HEK293 (cell line): Measurements from ENCODE around the gene HMGN3.

Source experiments
- CTCF ChIA-PET: fragments of 350-600 bp; formaldehyde crosslinking; extraction: SDS; loops from one replicate; lab custom pipeline; 2021; ENCODE audit warnings: antibody characterized with exemption; lab: Yijun Ruan, JAX
- POLR2A ChIA-PET: fragments of 300-600 bp; formaldehyde crosslinking; extraction: SDS; loops from one replicate; lab custom pipeline; 2020; ENCODE audit warnings: antibody characterized with exemption, inconsistent platforms; lab: Yijun Ruan, JAX
- H3K27ac ChIP-seq: fragments of 200-500 bp; sonication (Bioruptor generic); 2 replicates; pipeline ENCODE4 v1.5.1; 2014; ENCODE audit warnings: low read depth, low read length, control low read depth, inconsistent platforms; ENCODE audit errors: extremely low read depth
- H3K36me3 ChIP-seq, 2 experiments: fragments of 200-500 bp in 1 of 2; sonication (Bioruptor generic) in 1 of 2; 1 replicate in 1 of 2; 2 replicates in 1 of 2; pipeline ENCODE4 v1.5.1; 2014 to 2017; ENCODE audit warnings: inconsistent platforms in 2 of 2, low read length in 2 of 2; ENCODE audit not compliant: control insufficient read depth in 2 of 2, insufficient read depth in 1 of 2
- H3K4me1 ChIP-seq: fragments of 200-500 bp; sonication (Bioruptor generic); 2 replicates; pipeline ENCODE4 v1.5.1; 2014; ENCODE audit warnings: mild to moderate bottlenecking, low read length, inconsistent platforms; ENCODE audit not compliant: control insufficient read depth, insufficient read depth
- H3K4me3 ChIP-seq: 2 replicates; pipeline ENCODE4 v1.5.1; 2011; ENCODE audit warnings: low read depth, mild to moderate bottlenecking, control low read depth, low read length, moderate library complexity
- H3K9me3 ChIP-seq: fragments of 200-500 bp; sonication (Bioruptor generic); 2 replicates; pipeline ENCODE4 v1.5.1; 2014; ENCODE audit warnings: low read depth, low read length, inconsistent platforms; ENCODE audit not compliant: control insufficient read depth, insufficient read depth
- BCL11A ChIP-seq: fragments of 450-650 bp; formaldehyde crosslinking; IDR thresholded peaks from 2 replicates; pipeline ENCODE4 v1.5.1; 2016; ENCODE audit warnings: low read depth, missing biosample characterization, missing genetic modification characterization
- BCL11B ChIP-seq: fragments of 450-650 bp; formaldehyde crosslinking; IDR thresholded peaks from 2 replicates; pipeline ENCODE4 v1.5.1; 2016; ENCODE audit warnings: low read depth, missing biosample characterization, missing genetic modification characterization
- ELK4 ChIP-seq: IDR thresholded peaks from 2 replicates; pipeline ENCODE4 v1.6.1; 2011; ENCODE audit warnings: mild to moderate bottlenecking, low read depth, low read length, borderline replicate concordance
- FEZF1 ChIP-seq: fragments of 450-650 bp; formaldehyde crosslinking; IDR thresholded peaks from 2 replicates; pipeline ENCODE4 v1.5.1; 2016; ENCODE audit warnings: missing biosample characterization, missing genetic modification characterization
- GFI1B ChIP-seq: fragments of 450-650 bp; formaldehyde crosslinking; IDR thresholded peaks from 2 replicates; pipeline ENCODE4 v1.5.1; 2016; ENCODE audit warnings: missing biosample characterization, missing genetic modification characterization
- HOXA7 ChIP-seq: sonication (generic); formaldehyde crosslinking; IDR thresholded peaks from 2 replicates; pipeline ENCODE4 v1.8.1; 2022; ENCODE audit warnings: missing genetic modification reagents, borderline replicate concordance
- HOXC10 ChIP-seq: sonication (generic); formaldehyde crosslinking; IDR thresholded peaks from 2 replicates; pipeline ENCODE4 v1.8.1; 2023; ENCODE audit warnings: mild to moderate bottlenecking, missing genetic modification reagents
- KLF16 ChIP-seq: fragments of 450-650 bp; formaldehyde crosslinking; IDR thresholded peaks from 2 replicates; pipeline ENCODE4 v1.5.1; 2017; ENCODE audit warnings: missing biosample characterization, missing genetic modification characterization
- MEIS1 ChIP-seq: sonication (generic); formaldehyde crosslinking; IDR thresholded peaks from 2 replicates; pipeline ENCODE4 v1.8.1; 2022; ENCODE audit warnings: missing genetic modification reagents, mild to moderate bottlenecking, borderline replicate concordance
- ZBTB44 ChIP-seq: fragments of 450-650 bp; IDR thresholded peaks from 2 replicates; pipeline ENCODE4 v1.5.1; 2018; ENCODE audit warnings: missing biosample characterization, mild to moderate bottlenecking, missing genetic modification characterization
- ZBTB7A ChIP-seq: fragments of 450-650 bp; formaldehyde crosslinking; IDR thresholded peaks from 2 replicates; pipeline ENCODE4 v1.5.1; 2016; ENCODE audit warnings: low read depth, missing biosample characterization, missing genetic modification characterization
- ZFP3 ChIP-seq: fragments of 450-650 bp; formaldehyde crosslinking; IDR thresholded peaks from 2 replicates; pipeline ENCODE4 v1.5.1; 2016; ENCODE audit warnings: low read depth, missing biosample characterization, missing genetic modification characterization
- ZNF133 ChIP-seq: fragments of 450-650 bp; formaldehyde crosslinking; IDR thresholded peaks from 2 replicates; pipeline ENCODE4 v1.5.1; 2016; ENCODE audit warnings: missing biosample characterization, missing genetic modification characterization
- ZNF184 ChIP-seq: fragments of 450-650 bp; IDR thresholded peaks from 2 replicates; pipeline ENCODE4 v1.5.1; 2018; ENCODE audit warnings: missing biosample characterization, mild to moderate bottlenecking, missing genetic modification characterization
- ZNF19 ChIP-seq: fragments of 450-650 bp; formaldehyde crosslinking; IDR thresholded peaks from 2 replicates; pipeline ENCODE4; 2016; ENCODE audit warnings: missing biosample characterization, missing genetic modification characterization, low read depth
- ZNF214 ChIP-seq: fragments of 450-650 bp; formaldehyde crosslinking; IDR thresholded peaks from 2 replicates; pipeline ENCODE4 v1.5.1; 2017; ENCODE audit warnings: missing biosample characterization, mild to moderate bottlenecking, missing genetic modification characterization, borderline replicate concordance
- ZNF239 ChIP-seq: fragments of 450-650 bp; formaldehyde crosslinking; IDR thresholded peaks from 2 replicates; pipeline ENCODE4 v1.5.1; 2016; ENCODE audit warnings: missing biosample characterization, missing genetic modification characterization
- ZNF248 ChIP-seq: fragments of 450-650 bp; formaldehyde crosslinking; IDR thresholded peaks from 2 replicates; pipeline ENCODE4 v1.5.1; 2017; ENCODE audit warnings: missing biosample characterization, missing genetic modification characterization
- ZNF341 ChIP-seq: fragments of 450-650 bp; formaldehyde crosslinking; IDR thresholded peaks from 2 replicates; pipeline ENCODE4; 2016; ENCODE audit warnings: low read depth, missing biosample characterization, missing genetic modification characterization
- ZNF37A ChIP-seq: fragments of 450-650 bp; IDR thresholded peaks from 2 replicates; pipeline ENCODE4 v1.5.1; 2018; ENCODE audit warnings: missing biosample characterization, missing genetic modification characterization
- ZNF423 ChIP-seq: fragments of 450-650 bp; formaldehyde crosslinking; IDR thresholded peaks from 2 replicates; pipeline ENCODE4 v1.5.1; 2016; ENCODE audit warnings: missing biosample characterization, missing genetic modification characterization
- ZNF426 ChIP-seq: fragments of 450-650 bp; formaldehyde crosslinking; IDR thresholded peaks from 2 replicates; pipeline ENCODE4 v1.5.1; 2017; ENCODE audit warnings: missing biosample characterization, missing genetic modification characterization, mild to moderate bottlenecking, inconsistent platforms, moderate library complexity
- ZNF473 ChIP-seq: fragments of 450-650 bp; formaldehyde crosslinking; IDR thresholded peaks from 2 replicates; pipeline ENCODE4 v1.5.1; 2017; ENCODE audit warnings: missing biosample characterization, missing genetic modification characterization
- ZNF529 ChIP-seq: fragments of 450-650 bp; formaldehyde crosslinking; IDR thresholded peaks from 2 replicates; pipeline ENCODE4 v1.5.1; 2017; ENCODE audit warnings: missing genetic modification characterization, missing biosample characterization; ENCODE audit not compliant: insufficient replicate concordance
- ZNF530 ChIP-seq: fragments of 450-650 bp; formaldehyde crosslinking; IDR thresholded peaks from 2 replicates; pipeline ENCODE4 v1.5.1; 2016; ENCODE audit warnings: low read depth, missing biosample characterization, missing genetic modification characterization
- ZNF561 ChIP-seq: fragments of 450-650 bp; IDR thresholded peaks from 2 replicates; pipeline ENCODE4 v1.5.1; 2018; ENCODE audit warnings: missing biosample characterization, missing genetic modification characterization, borderline replicate concordance
- ZNF596 ChIP-seq: fragments of 450-650 bp; IDR thresholded peaks from 2 replicates; pipeline ENCODE4 v1.5.0; 2018; ENCODE audit warnings: missing biosample characterization, mild to moderate bottlenecking, missing genetic modification characterization, moderate library complexity
- ZNF626 ChIP-seq: fragments of 450-650 bp; sonication (Bioruptor Pico); formaldehyde crosslinking; IDR thresholded peaks from 2 replicates; pipeline ENCODE4 v1.5.1; 2018; ENCODE audit warnings: missing biosample characterization, missing genetic modification characterization, inconsistent platforms
- ZNF629 ChIP-seq: fragments of 450-650 bp; formaldehyde crosslinking; IDR thresholded peaks from 2 replicates; pipeline ENCODE4 v1.5.1; 2017; ENCODE audit warnings: missing biosample characterization, missing genetic modification characterization
- ZNF670 ChIP-seq: fragments of 450-650 bp; formaldehyde crosslinking; IDR thresholded peaks from 2 replicates; pipeline ENCODE4 v1.5.1; 2016; ENCODE audit warnings: missing biosample characterization, missing genetic modification characterization, low read depth
- ZNF768 ChIP-seq: fragments of 450-650 bp; formaldehyde crosslinking; IDR thresholded peaks from 2 replicates; pipeline ENCODE4 v1.5.1; 2018; ENCODE audit warnings: missing biosample characterization, mild to moderate bottlenecking, missing genetic modification characterization
- ZNF791 ChIP-seq: fragments of 450-650 bp; formaldehyde crosslinking; IDR thresholded peaks from 2 replicates; pipeline ENCODE4 v1.5.1; 2016; ENCODE audit warnings: missing biosample characterization, missing genetic modification characterization

The HMGN3 gene

GRCh38 chr6:79280756-79281155 lies 46.3 kb upstream of the HMGN3 start:
- no peak overlapping the region for H3K27ac ChIP-seq
- no peaks in the 10 kb centered on the region for H3K4me1 ChIP-seq
- CTCF ChIA-PET: no interaction called here
- POLR2A ChIA-PET: no interaction called here
- no peaks in the 10 kb centered on the region for H3K9me3 ChIP-seq
- H3K36me3 ChIP-seq: no peaks in the 10 kb centered on the region
- TF ChIP-seq ZNF239 (tag by site-specific recombination) (no peak), HOXC10 (CRISPR knock-in tag) (no peak), FEZF1 (tag by site-specific recombination) (no peak), ZFP3 (tag by site-specific recombination) (no peak), MEIS1 (CRISPR knock-in tag) (no peak), ZBTB44 (tag by site-specific recombination) (no peak), ZNF184 (no peak), ELK4 (no peak), ZNF341 (no peak), BCL11B (no peak), ZNF596 (tag by site-specific recombination) (no peak), ZNF248 (no peak), HOXA7 (no peak), ZNF473 (tag by site-specific recombination) (no peak)
- H3K4me3 ChIP-seq: no peak overlapping the region

GRCh38 chr6:79277109-79277508 lies 42.6 kb upstream of the HMGN3 start:
- Histone ChIP-seq H3K36me3 (no peaks in the 10 kb centered on the region), H3K27ac (no peak overlapping the region), H3K4me3 (no peak overlapping the region), H3K4me1 (no peaks in the 10 kb centered on the region), H3K9me3 (no peaks in the 10 kb centered on the region)
- TF ChIP-seq ZNF629 (tag by site-specific recombination) (no peak), ZNF529 (tag by site-specific recombination) (no peak), ZNF426 (tag by site-specific recombination) (no peak), ZNF214 (tag by site-specific recombination) (no peak), ZNF791 (tag by site-specific recombination) (no peak), ZNF670 (tag by site-specific recombination) (no peak), ZNF37A (tag by site-specific recombination) (no peak), ZNF561 (tag by site-specific recombination) (no peak), ZNF133 (tag by site-specific recombination) (no peak), ZBTB7A (tag by site-specific recombination) (no peak), ZNF423 (tag by site-specific recombination) (no peak), BCL11B (no peak), ZNF19 (no peak), KLF16 (no peak), BCL11A (no peak), ZNF768 (tag by site-specific recombination) (no peak), GFI1B (tag by site-specific recombination) (no peak), ZNF596 (tag by site-specific recombination) (no peak), ZNF530 (tag by site-specific recombination) (no peak), ZNF626 (tag by site-specific recombination) (no peak)
- ChIA-PET CTCF (interaction anchor here (0.8 kb wide), 1 partner anchor 151 kb away, joined by 3 read pairs; no protein-coding TSS in a partner anchor), POLR2A (no interaction called here)
